Suppressor macrophage treated with lipopolysaccharide for 1 hour (primary cell): ENCODE results near the gene DNAJB1.
"Not testable (repeated sequence)": the region's sequence is repeated elsewhere in the genome, so short reads cannot be mapped to it uniquely, and the experiment has no call there.

Experiments
- DNase-seq, 3 donors: peaks; one replicate each; pipeline ENCODE4 v3.0.0-alpha.2; 2020 to 2022

Gene DNAJB1

GRCh38 chr19:14519860-14520407 lies 1.7 kb upstream of the DNAJB1 start:
- peak; percentile 78 to 92 (median 78) for DNase-seq

- no peak for DNase-seq
Observed at GRCh38 chr19:14519245-14519859, 1.2 kb upstream of the DNAJB1 start.

- DNase-seq = peak; percentile 39 to 50 (median 40)
Observed at GRCh38 chr19:14517446-14517839, 754 bp downstream of the DNAJB1 start.

GRCh38 chr19:14516746-14517438 lies 1.3 kb downstream of the DNAJB1 start:
- DNase-seq = peak in 1 of 3 donors; percentile 17

- DNase-seq = no peak
Observed at GRCh38 chr19:14516048-14516534, 2.1 kb downstream of the DNAJB1 start.

GRCh38 chr19:14515501-14516047 lies 2.6 kb downstream of the DNAJB1 start:
- DNase-seq = no peak

GRCh38 chr19:14514215-14514863 lies 3.9 kb downstream of the DNAJB1 start:
- DNase-seq = no peak

GRCh38 chr19:14512406-14512961 lies 5.7 kb downstream of the DNAJB1 start:
- no peak for DNase-seq

GRCh38 chr19:14511229-14511593 lies 7.0 kb downstream of the DNAJB1 start:
- DNase-seq = peak in 1 of 3 donors; percentile 33

GRCh38 chr19:14510311-14511228 lies 7.6 kb downstream of the DNAJB1 start:
- DNase-seq = peak; percentile 83 to 98 (median 97)

GRCh38 chr19:14507704-14508542 lies 10.3 kb downstream of the DNAJB1 start:
- DNase-seq = peak; percentile 75 to 78 (median 76)

- DNase-seq = peak; percentile 68 to 85 (median 77)
Observed at GRCh38 chr19:14505488-14506239, 12.5 kb downstream of the DNAJB1 start.

GRCh38 chr19:14504575-14504974 lies 13.6 kb downstream of the DNAJB1 start:
- DNase-seq = not testable (repeated sequence)

GRCh38 chr19:14503285-14503684 lies 14.9 kb downstream of the DNAJB1 start:
- no peak for DNase-seq

GRCh38 chr19:14502334-14503092 lies 15.7 kb downstream of the DNAJB1 start:
- DNase-seq = no peak

GRCh38 chr19:14497228-14497921 lies 20.8 kb downstream of the DNAJB1 start:
- no peak for DNase-seq

GRCh38 chr19:14496834-14497227 lies 21.4 kb downstream of the DNAJB1 start:
- DNase-seq = no peak

GRCh38 chr19:14496029-14496833 lies 22.0 kb downstream of the DNAJB1 start, which contains the start of gene GIPC1:
Gene GIPC1, minus strand, starts transcription at chr19:14496127. Its CDS starts 13,151 bp downstream, at chr19:14482976.
- peak; percentile 90 to 95 (median 90) for DNase-seq
